Measurements from ENCODE around the gene IFT57. TPM values are rescaled to one million over a fixed set of nuclear protein-coding genes. Genes with fewer than 3 reads are reported as not detected.
"Not testable (repeated sequence)": the region's sequence is repeated elsewhere in the genome, so short reads cannot be mapped to it uniquely, and the experiment has no call there.

Gene IFT57
- total RNA-seq, 1 experiment from 2014 or later = 32.1 TPM

DNA sequence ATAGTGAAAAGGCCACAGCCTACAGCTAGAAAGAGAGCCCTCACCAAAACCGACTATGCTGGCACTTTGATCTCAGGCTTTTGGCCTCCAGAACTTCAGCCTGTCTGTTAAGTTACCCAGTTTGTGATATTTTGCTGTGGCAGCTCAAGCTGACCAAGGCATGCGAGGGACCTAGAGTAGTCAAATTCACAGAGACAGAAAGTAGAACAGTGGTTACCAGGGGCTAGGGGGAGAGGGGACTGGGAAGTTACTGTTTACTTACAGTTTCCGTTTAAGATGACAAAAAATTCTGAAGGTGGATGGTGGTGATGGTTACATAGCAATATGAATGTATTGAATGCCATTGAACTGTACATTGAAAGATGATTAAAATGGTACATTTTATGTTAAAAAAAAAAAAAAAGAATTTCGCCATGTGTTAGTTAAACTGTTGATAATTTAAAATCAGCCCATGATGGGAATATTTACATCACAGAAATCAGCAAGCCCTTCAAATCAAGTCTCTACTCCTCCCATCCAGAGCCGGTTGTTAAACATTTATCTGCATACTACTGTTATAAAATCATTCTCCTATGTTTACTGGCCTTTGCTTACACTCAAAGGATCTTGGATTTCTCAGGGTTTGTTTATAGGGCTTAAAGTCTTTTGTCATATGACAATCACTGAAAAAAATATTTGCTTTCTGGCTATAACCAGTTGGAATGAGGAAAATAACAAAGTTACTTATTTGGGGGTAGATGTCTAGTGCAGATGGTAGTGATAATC, 42.5 kb upstream of the IFT57 start:
- ATAC-seq, CTCF ChIA-PET: not testable (repeated sequence)

DNA sequence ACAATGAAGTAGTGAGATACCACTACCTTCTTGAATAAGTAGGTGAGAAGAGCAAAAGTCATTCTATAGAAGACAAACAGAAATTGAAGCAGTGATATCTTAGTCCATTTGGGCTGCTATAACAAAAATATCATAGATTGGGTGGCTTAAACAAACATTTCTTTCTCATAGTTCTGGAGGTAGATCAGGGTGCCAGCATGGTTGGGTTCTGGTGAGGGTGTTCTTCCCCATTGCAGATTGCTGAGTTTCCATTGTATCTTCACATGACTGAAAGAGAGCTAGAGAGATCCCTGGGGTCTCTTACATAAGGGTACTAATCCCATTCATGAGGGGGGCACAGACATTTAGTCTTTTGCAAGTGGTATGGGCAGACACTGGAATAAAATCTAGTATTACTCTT, 32.9 kb upstream of the IFT57 start:
- CTCF ChIA-PET = interaction anchor here (0.7 kb wide), 1 partner anchor 577 kb away, joined by 3 read pairs; no protein-coding TSS in a partner anchor
- H3K36me3 Mint-ChIP-seq = peaks cover 7% of the 10 kb centered on the region
- H3K27ac Mint-ChIP-seq = no peak overlapping the region
- no peak overlapping the region for H3K4me3 Mint-ChIP-seq
- no peaks in the 10 kb centered on the region; the same call in 1 of the 2 replicates for H3K27me3 Mint-ChIP-seq (ENCODE audit: low read depth)
- no peak for ATAC-seq
- H3K9me3 Mint-ChIP-seq = peaks cover 27% of the 10 kb centered on the region
- DNase-seq (ENCODE audit: low spot score) = no peak
- no peak for TF ChIP-seq FOXP1 (CRISPR knock-in tag; IDR thresholded peaks at IDR 0.05; ENCODE audit: borderline replicate concordance)
- no peak for TF ChIP-seq ATF1 (CRISPR knock-in tag; IDR thresholded peaks at IDR 0.05)
- no peak for TF ChIP-seq TCF7 (CRISPR knock-in tag; IDR thresholded peaks at IDR 0.05; ENCODE audit: low read depth)
- TF ChIP-seq, protein P1, sequence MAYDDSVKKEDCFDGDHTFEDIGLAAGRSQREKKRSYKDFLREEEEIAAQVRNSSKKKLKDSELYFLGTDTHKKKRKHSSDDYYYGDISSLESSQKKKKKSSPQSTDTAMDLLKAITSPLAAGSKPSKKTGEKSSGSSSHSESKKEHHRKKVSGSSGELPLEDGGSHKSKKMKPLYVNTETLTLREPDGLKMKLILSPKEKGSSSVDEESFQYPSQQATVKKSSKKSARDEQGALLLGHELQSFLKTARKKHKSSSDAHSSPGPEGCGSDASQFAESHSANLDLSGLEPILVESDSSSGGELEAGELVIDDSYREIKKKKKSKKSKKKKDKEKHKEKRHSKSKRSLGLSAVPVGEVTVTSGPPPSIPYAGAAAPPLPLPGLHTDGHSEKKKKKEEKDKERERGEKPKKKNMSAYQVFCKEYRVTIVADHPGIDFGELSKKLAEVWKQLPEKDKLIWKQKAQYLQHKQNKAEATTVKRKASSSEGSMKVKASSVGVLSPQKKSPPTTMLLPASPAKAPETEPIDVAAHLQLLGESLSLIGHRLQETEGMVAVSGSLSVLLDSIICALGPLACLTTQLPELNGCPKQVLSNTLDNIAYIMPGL (CRISPR knock-in tag; IDR thresholded peaks at IDR 0.05) = no peak
- no peak for TF ChIP-seq ZNF138 (CRISPR knock-in tag; conservative IDR thresholded peaks at IDR 0.05)
- no peak for TF ChIP-seq NR3C1 (CRISPR knock-in tag; conservative IDR thresholded peaks at IDR 0.05; ENCODE audit: low read depth)
- TF ChIP-seq ETV6 (CRISPR knock-in tag; IDR thresholded peaks at IDR 0.05) = no peak
- TF ChIP-seq NFATC4 (CRISPR knock-in tag; IDR thresholded peaks at IDR 0.05) = no peak
- TF ChIP-seq, protein P2, sequence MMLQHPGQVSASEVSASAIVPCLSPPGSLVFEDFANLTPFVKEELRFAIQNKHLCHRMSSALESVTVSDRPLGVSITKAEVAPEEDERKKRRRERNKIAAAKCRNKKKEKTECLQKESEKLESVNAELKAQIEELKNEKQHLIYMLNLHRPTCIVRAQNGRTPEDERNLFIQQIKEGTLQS (CRISPR knock-in tag; conservative IDR thresholded peaks at IDR 0.05) = no peak
- TF ChIP-seq, protein P3, sequence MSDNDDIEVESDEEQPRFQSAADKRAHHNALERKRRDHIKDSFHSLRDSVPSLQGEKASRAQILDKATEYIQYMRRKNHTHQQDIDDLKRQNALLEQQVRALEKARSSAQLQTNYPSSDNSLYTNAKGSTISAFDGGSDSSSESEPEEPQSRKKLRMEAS (CRISPR knock-in tag; IDR thresholded peaks at IDR 0.05) = no peak
- TF ChIP-seq, protein P4, sequence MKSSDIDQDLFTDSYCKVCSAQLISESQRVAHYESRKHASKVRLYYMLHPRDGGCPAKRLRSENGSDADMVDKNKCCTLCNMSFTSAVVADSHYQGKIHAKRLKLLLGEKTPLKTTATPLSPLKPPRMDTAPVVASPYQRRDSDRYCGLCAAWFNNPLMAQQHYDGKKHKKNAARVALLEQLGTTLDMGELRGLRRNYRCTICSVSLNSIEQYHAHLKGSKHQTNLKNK (CRISPR knock-in tag; IDR thresholded peaks at IDR 0.05) = no peak
- TF ChIP-seq FOXK1 (CRISPR knock-in tag; IDR thresholded peaks at IDR 0.05) = no peak
- no peak for TF ChIP-seq NR2C2 (CRISPR knock-in tag; IDR thresholded peaks at IDR 0.05)
- TF ChIP-seq CBFB (CRISPR knock-in tag; IDR thresholded peaks at IDR 0.05; ENCODE audit: low read depth) = no peak
- TF ChIP-seq ZNF263 (CRISPR knock-in tag; IDR thresholded peaks at IDR 0.05; ENCODE audit: low read depth) = no peak
- TF ChIP-seq, protein P5, sequence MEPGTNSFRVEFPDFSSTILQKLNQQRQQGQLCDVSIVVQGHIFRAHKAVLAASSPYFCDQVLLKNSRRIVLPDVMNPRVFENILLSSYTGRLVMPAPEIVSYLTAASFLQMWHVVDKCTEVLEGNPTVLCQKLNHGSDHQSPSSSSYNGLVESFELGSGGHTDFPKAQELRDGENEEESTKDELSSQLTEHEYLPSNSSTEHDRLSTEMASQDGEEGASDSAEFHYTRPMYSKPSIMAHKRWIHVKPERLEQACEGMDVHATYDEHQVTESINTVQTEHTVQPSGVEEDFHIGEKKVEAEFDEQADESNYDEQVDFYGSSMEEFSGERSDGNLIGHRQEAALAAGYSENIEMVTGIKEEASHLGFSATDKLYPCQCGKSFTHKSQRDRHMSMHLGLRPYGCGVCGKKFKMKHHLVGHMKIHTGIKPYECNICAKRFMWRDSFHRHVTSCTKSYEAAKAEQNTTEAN (CRISPR knock-in tag; IDR thresholded peaks at IDR 0.05) = no peak
- TF ChIP-seq TEAD1 (CRISPR knock-in tag; IDR thresholded peaks at IDR 0.05) = no peak
- no peak for TF ChIP-seq NFYB (CRISPR knock-in tag; conservative IDR thresholded peaks at IDR 0.05; ENCODE audit: low read depth)
- no peak for TF ChIP-seq ELF4 (CRISPR knock-in tag; IDR thresholded peaks at IDR 0.05; ENCODE audit: low read depth)
- POLR2A ChIA-PET = no interaction called here
- peaks cover 7% of the 10 kb centered on the region for H3K4me1 Mint-ChIP-seq

More for the DNA sequence above, 42.5 kb upstream of the IFT57 start:
- DNase-seq (ENCODE audit: low spot score); H3K27ac Mint-ChIP-seq; H3K4me1 Mint-ChIP-seq; POLR2A ChIA-PET; H3K4me3 Mint-ChIP-seq; H3K27me3 Mint-ChIP-seq (ENCODE audit: low read depth): not testable (repeated sequence)
- Mint-ChIP-seq H3K36me3 (peaks cover 14% of the 10 kb centered on the region), H3K9me3 (peaks cover 24% of the 10 kb centered on the region)

DNA sequence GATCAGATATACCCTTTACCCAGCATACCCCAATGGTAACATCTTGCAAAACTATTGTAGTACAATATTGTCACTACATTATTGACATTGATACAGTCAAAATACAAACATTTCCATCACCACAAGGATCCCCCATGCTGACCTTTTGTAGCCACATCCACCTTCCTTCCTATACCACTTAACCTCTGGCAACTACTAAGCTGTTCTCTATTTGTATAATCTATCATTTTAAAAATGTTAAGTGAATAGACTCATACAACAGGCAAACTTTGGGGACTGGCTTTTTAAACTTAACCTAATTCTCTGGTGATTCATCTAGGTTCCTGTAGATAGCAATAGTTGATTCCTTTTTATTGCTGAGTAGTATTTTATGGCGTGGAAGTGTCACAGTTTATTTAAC, 29.6 kb upstream of the IFT57 start:
- no peak for ATAC-seq
- peaks cover 19% of the 10 kb centered on the region for H3K9me3 Mint-ChIP-seq
- TF ChIP-seq MYBL2 (CRISPR knock-in tag; IDR thresholded peaks at IDR 0.05) (no peak), ZNF232 (CRISPR knock-in tag; IDR thresholded peaks at IDR 0.05) (no peak), TEAD1 (CRISPR knock-in tag; IDR thresholded peaks at IDR 0.05) (no peak), NFE2L1 (CRISPR knock-in tag; IDR thresholded peaks at IDR 0.05) (no peak)
- TF ChIP-seq, protein P6, sequence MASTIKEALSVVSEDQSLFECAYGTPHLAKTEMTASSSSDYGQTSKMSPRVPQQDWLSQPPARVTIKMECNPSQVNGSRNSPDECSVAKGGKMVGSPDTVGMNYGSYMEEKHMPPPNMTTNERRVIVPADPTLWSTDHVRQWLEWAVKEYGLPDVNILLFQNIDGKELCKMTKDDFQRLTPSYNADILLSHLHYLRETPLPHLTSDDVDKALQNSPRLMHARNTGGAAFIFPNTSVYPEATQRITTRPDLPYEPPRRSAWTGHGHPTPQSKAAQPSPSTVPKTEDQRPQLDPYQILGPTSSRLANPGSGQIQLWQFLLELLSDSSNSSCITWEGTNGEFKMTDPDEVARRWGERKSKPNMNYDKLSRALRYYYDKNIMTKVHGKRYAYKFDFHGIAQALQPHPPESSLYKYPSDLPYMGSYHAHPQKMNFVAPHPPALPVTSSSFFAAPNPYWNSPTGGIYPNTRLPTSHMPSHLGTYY (CRISPR knock-in tag; IDR thresholded peaks at IDR 0.05) = no peak
- TF ChIP-seq, protein P7, sequence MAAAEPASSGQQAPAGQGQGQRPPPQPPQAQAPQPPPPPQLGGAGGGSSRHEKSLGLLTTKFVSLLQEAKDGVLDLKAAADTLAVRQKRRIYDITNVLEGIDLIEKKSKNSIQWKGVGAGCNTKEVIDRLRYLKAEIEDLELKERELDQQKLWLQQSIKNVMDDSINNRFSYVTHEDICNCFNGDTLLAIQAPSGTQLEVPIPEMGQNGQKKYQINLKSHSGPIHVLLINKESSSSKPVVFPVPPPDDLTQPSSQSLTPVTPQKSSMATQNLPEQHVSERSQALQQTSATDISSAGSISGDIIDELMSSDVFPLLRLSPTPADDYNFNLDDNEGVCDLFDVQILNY (CRISPR knock-in tag; IDR thresholded peaks at IDR 0.05) = no peak
- TF ChIP-seq, protein P8, sequence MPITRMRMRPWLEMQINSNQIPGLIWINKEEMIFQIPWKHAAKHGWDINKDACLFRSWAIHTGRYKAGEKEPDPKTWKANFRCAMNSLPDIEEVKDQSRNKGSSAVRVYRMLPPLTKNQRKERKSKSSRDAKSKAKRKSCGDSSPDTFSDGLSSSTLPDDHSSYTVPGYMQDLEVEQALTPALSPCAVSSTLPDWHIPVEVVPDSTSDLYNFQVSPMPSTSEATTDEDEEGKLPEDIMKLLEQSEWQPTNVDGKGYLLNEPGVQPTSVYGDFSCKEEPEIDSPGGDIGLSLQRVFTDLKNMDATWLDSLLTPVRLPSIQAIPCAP (CRISPR knock-in tag; IDR thresholded peaks at IDR 0.05) = no peak

More for the DNA sequence above, 29.6 kb upstream of the IFT57 start:
- H3K4me1 Mint-ChIP-seq = peaks cover under 1% of the 10 kb centered on the region; the same call in 1 of the 2 replicates
- no peaks in the 10 kb centered on the region; the same call in 1 of the 2 replicates for H3K27me3 Mint-ChIP-seq (ENCODE audit: low read depth)
- POLR2A ChIA-PET = no interaction called here
- no peak overlapping the region for H3K27ac Mint-ChIP-seq
- H3K4me3 Mint-ChIP-seq = no peak overlapping the region
- no peak for DNase-seq (ENCODE audit: low spot score)
- H3K36me3 Mint-ChIP-seq = peaks cover under 1% of the 10 kb centered on the region; the same call in 1 of the 2 replicates
- CTCF ChIA-PET = no interaction called here
